Measurements from ENCODE around the gene LYZL1. TPM values are rescaled to one million over a fixed set of nuclear protein-coding genes. Genes with fewer than 3 reads are reported as not detected.
"Not testable (repeated sequence)": the region's sequence is repeated elsewhere in the genome, so short reads cannot be mapped to it uniquely, and the experiment has no call there.

The LYZL1 gene
- total RNA-seq, 2 donors from 2014 or later = not detected

DNA sequence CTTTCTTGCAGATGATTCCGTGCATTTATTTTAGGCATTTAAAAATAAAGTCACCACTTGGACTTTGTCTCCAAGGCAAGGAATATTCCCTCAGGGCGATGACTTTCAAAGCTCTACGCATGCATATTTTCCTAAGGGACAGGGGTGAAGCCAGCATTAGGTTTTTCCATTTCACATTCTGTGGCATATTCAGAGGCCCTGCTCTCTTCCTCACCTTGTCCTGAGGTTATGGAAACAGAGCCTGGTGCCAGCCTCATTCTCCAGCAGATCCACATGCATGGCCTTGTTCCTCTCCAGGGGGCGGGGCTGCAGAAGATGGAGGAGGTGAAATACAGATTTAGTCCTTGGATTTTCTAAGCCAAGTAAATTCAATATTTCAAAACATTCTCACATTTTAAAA, 11.6 kb upstream of the LYZL1 start:
- no peaks in the 10 kb centered on the region for H3K4me1 ChIP-seq (ENCODE audit: control insufficient read depth in 1 of 2, low read depth in 2 of 2)
- no peak overlapping the region for H3K4me3 ChIP-seq
- no peaks in the 10 kb centered on the region for H3K9me3 ChIP-seq
- ATAC-seq (ENCODE audit: insufficient number of reproducible peaks, low FRiP score, low read depth) = no peak
- no peaks in the 10 kb centered on the region for H3K27me3 ChIP-seq (replicated peaks; ENCODE audit: insufficient read depth)
- H3K27ac ChIP-seq = no peak overlapping the region
- TF ChIP-seq, protein P1, sequence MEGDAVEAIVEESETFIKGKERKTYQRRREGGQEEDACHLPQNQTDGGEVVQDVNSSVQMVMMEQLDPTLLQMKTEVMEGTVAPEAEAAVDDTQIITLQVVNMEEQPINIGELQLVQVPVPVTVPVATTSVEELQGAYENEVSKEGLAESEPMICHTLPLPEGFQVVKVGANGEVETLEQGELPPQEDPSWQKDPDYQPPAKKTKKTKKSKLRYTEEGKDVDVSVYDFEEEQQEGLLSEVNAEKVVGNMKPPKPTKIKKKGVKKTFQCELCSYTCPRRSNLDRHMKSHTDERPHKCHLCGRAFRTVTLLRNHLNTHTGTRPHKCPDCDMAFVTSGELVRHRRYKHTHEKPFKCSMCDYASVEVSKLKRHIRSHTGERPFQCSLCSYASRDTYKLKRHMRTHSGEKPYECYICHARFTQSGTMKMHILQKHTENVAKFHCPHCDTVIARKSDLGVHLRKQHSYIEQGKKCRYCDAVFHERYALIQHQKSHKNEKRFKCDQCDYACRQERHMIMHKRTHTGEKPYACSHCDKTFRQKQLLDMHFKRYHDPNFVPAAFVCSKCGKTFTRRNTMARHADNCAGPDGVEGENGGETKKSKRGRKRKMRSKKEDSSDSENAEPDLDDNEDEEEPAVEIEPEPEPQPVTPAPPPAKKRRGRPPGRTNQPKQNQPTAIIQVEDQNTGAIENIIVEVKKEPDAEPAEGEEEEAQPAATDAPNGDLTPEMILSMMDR (IDR thresholded peaks at IDR 0.05) = no peak
- no peak for DNase-seq (ENCODE audit: low spot score)
- H3K36me3 ChIP-seq = no peaks in the 10 kb centered on the region

GRCh38 chr10:29279779-29280487, 8.9 kb upstream of the LYZL1 start:
- no peak for DNase-seq (ENCODE audit: low spot score)
- H3K9me3 ChIP-seq = no peaks in the 10 kb centered on the region
- H3K27ac ChIP-seq = no peak overlapping the region
- no peaks in the 10 kb centered on the region for H3K36me3 ChIP-seq
- no peak overlapping the region for H3K4me3 ChIP-seq
- no peak for ATAC-seq (ENCODE audit: insufficient number of reproducible peaks, low FRiP score, low read depth)
- no peaks in the 10 kb centered on the region for H3K4me1 ChIP-seq (ENCODE audit: control insufficient read depth in 1 of 2, low read depth in 2 of 2)
- no peaks in the 10 kb centered on the region for H3K27me3 ChIP-seq (replicated peaks; ENCODE audit: insufficient read depth)
- TF ChIP-seq, protein P1 (IDR thresholded peaks at IDR 0.05) = no peak

DNA sequence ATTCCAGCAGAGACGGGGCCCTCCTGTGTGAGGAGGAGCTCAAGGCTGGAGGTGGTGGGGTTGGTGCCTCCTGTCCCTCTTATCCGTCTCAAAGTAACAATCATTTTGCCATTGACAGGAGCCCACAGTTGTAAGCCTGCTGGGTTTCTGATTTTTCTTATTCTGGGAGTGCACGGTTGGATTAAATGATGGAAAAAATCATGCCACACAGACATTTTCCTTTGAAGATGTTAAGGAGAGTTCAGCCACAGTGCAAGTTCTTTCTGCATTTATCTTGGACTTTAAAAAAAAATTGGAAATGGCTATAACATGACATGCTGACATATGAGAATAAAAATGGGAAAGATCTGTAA, 8.4 kb upstream of the LYZL1 start:
- Histone ChIP-seq H3K9me3 (no peaks in the 10 kb centered on the region), H3K4me3 (no peak overlapping the region), H3K4me1 (ENCODE audit: control insufficient read depth in 1 of 2, low read depth in 2 of 2) (no peaks in the 10 kb centered on the region), H3K27me3 (replicated peaks; ENCODE audit: insufficient read depth) (no peaks in the 10 kb centered on the region), H3K36me3 (no peaks in the 10 kb centered on the region), H3K27ac (no peak overlapping the region)
- DNase-seq (ENCODE audit: low spot score) (no peak), ATAC-seq (ENCODE audit: insufficient number of reproducible peaks, low FRiP score, low read depth) (no peak)
- TF ChIP-seq, protein P1 (IDR thresholded peaks at IDR 0.05) = no peak

GRCh38 chr10:29285624-29286051, 3.2 kb upstream of the LYZL1 start:
- Histone ChIP-seq H3K27ac (no peak overlapping the region), H3K27me3 (replicated peaks; ENCODE audit: insufficient read depth) (no peaks in the 10 kb centered on the region), H3K36me3 (no peaks in the 10 kb centered on the region), H3K4me3 (no peak overlapping the region), H3K4me1 (ENCODE audit: control insufficient read depth in 1 of 2, low read depth in 2 of 2) (no peaks in the 10 kb centered on the region), H3K9me3 (no peaks in the 10 kb centered on the region)
- DNase-seq (ENCODE audit: low spot score) = no peak
- TF ChIP-seq, protein P1 (IDR thresholded peaks at IDR 0.05) = no peak
- ATAC-seq (ENCODE audit: insufficient number of reproducible peaks, low FRiP score, low read depth) = no peak

GRCh38 chr10:29287635-29288034, 1.2 kb upstream of the LYZL1 start:
- no peaks in the 10 kb centered on the region for H3K9me3 ChIP-seq
- no peaks in the 10 kb centered on the region for H3K27me3 ChIP-seq (replicated peaks; ENCODE audit: insufficient read depth)
- H3K4me1 ChIP-seq (ENCODE audit: control insufficient read depth in 1 of 2, low read depth in 2 of 2) = no peaks in the 10 kb centered on the region
- DNase-seq (ENCODE audit: low spot score) (no peak), ATAC-seq (ENCODE audit: insufficient number of reproducible peaks, low FRiP score, low read depth) (no peak)
- TF ChIP-seq, protein P1 (IDR thresholded peaks at IDR 0.05) = no peak
- no peaks in the 10 kb centered on the region for H3K36me3 ChIP-seq
- no peak overlapping the region for H3K27ac ChIP-seq
- no peak overlapping the region for H3K4me3 ChIP-seq

GRCh38 chr10:29291561-29291960, 2.7 kb downstream of the LYZL1 start:
- DNase-seq (ENCODE audit: low spot score); H3K36me3 ChIP-seq; H3K27ac ChIP-seq; ATAC-seq (ENCODE audit: insufficient number of reproducible peaks, low FRiP score, low read depth); H3K9me3 ChIP-seq; H3K27me3 ChIP-seq (replicated peaks; ENCODE audit: insufficient read depth); H3K4me3 ChIP-seq; H3K4me1 ChIP-seq (ENCODE audit: control insufficient read depth in 1 of 2, low read depth in 2 of 2): not testable (repeated sequence)

GRCh38 chr10:29292406-29292805, 3.5 kb downstream of the LYZL1 start:
- not testable (repeated sequence) for H3K4me1 ChIP-seq (ENCODE audit: control insufficient read depth in 1 of 2, low read depth in 2 of 2); H3K27me3 ChIP-seq (replicated peaks; ENCODE audit: insufficient read depth); DNase-seq (ENCODE audit: low spot score); H3K4me3 ChIP-seq; H3K27ac ChIP-seq; H3K9me3 ChIP-seq; ATAC-seq (ENCODE audit: insufficient number of reproducible peaks, low FRiP score, low read depth); H3K36me3 ChIP-seq

All from thoracic aorta (tissue), 2 donors.